HG02885 (cell line): ENCODE data around the gene ELAC2.

Source experiments
- ATAC-seq: cut with Tn5 transposase; IDR thresholded peaks from one replicate; pipeline ENCODE4 v1.9.1; 2021; ENCODE audit warnings: mild to moderate bottlenecking; ENCODE audit not compliant: unreplicated experiment, poor library complexity

Gene ELAC2

GRCh38 chr17:12961655-12962054 lies 56.2 kb downstream of the ELAC2 start:
- ATAC-seq: no peak

GRCh38 chr17:12959441-12959840 lies 58.4 kb downstream of the ELAC2 start:
- ATAC-seq: no peak

- no peak for ATAC-seq
Observed at GRCh38 chr17:12958786-12959185, 59.0 kb downstream of the ELAC2 start.

- ATAC-seq: no peak
Observed at GRCh38 chr17:12955521-12955920, 62.3 kb downstream of the ELAC2 start.

- ATAC-seq: no peak
Observed at GRCh38 chr17:12953156-12953555, 64.7 kb downstream of the ELAC2 start.

- ATAC-seq: no peak
Observed at GRCh38 chr17:12952012-12952411, 65.8 kb downstream of the ELAC2 start.

GRCh38 chr17:12947047-12947446 lies 70.8 kb downstream of the ELAC2 start:
- ATAC-seq: no peak
